ENCODE results near the gene NPSR1. TPM values are rescaled to one million over a fixed set of nuclear protein-coding genes. Genes with fewer than 3 reads are reported as not detected.
"Not testable (repeated sequence)": the region's sequence is repeated elsewhere in the genome, so short reads cannot be mapped to it uniquely, and the experiment has no call there.

The NPSR1 gene
- polyA plus RNA-seq, 1 of the 3 experiments (the other 2 are of a cell fraction) = not detected

GRCh38 chr7:34879871-34880270 lies 221.9 kb downstream of the NPSR1 start:
- Histone ChIP-seq H3K4me2 (no peak overlapping the region), H3K79me2 (ENCODE audit: insufficient read depth) (no peaks in the 10 kb centered on the region), H3K9me3 (no peaks in the 10 kb centered on the region), H2AFZ (ENCODE audit: low read depth) (no peak overlapping the region), H3K36me3 (replicated peaks in 1 of 2; ENCODE audit: control insufficient read depth in 1 of 2, insufficient read depth in 2 of 2, low read length in 1 of 2) (no peaks in the 10 kb centered on the region), H3K9me2 (no peaks in the 10 kb centered on the region), H3K27ac (ENCODE audit: low read depth in 2 of 2, low read length in 1 of 2) (no peak overlapping the region), H3K4me1 (ENCODE audit: control insufficient read depth in 1 of 2, insufficient read depth in 2 of 2, low read depth in 1 of 2, low read length in 1 of 2) (no peaks in the 10 kb centered on the region), H3K4me3 (ENCODE audit: low read depth in 2 of 2, low read length in 1 of 2) (no peak overlapping the region), H3F3A (replicated peaks; ENCODE audit: insufficient read depth) (no peaks in the 10 kb centered on the region), H3K27me3 (ENCODE audit: insufficient read depth) (peaks cover 5% of the 10 kb centered on the region; the same call in 1 of the 2 replicates), H3K9ac (no peak overlapping the region), H4K20me1 (ENCODE audit: insufficient read depth) (no peaks in the 10 kb centered on the region)
- TF ChIP-seq FOXM1 (IDR thresholded peaks at IDR 0.05; ENCODE audit: low read depth) (no peak), EP300 (IDR thresholded peaks at IDR 0.05; ENCODE audit: borderline replicate concordance in 1 of 2, low read depth in 1 of 2, low read length in 1 of 2) (no peak), MEF2A (IDR thresholded peaks at IDR 0.05; ENCODE audit: borderline replicate concordance, low read depth) (no peak), FOSL2 (IDR thresholded peaks at IDR 0.05; ENCODE audit: borderline replicate concordance, low read depth) (no peak), IRF3 (IDR thresholded peaks at IDR 0.05; ENCODE audit: low read depth, low read length) (no peak), SMC3 (IDR thresholded peaks at IDR 0.05; ENCODE audit: low read depth, low read length) (no peak), USF2 (IDR thresholded peaks at IDR 0.05; ENCODE audit: borderline replicate concordance, low read depth, low read length) (no peak), USF1 (IDR thresholded peaks at IDR 0.05; ENCODE audit: borderline replicate concordance, low read depth) (no peak), RAD21 (IDR thresholded peaks at IDR 0.05; ENCODE audit: low read length) (no peak), JUND (IDR thresholded peaks at IDR 0.05) (no peak), NRF1 (IDR thresholded peaks at IDR 0.05; ENCODE audit: low read depth, low read length) (no peak), SIN3A (IDR thresholded peaks at IDR 0.05; ENCODE audit: borderline replicate concordance, low read depth, low read length) (no peak), POLR2AphosphoS5 (IDR thresholded peaks at IDR 0.05; ENCODE audit: low read depth, low read length) (no peak), CTCF (IDR thresholded peaks at IDR 0.05) (no peak)
- WGBS (ENCODE audit: low lambda C conversion rate) = 9% methylated on average over 2 of the region's 2 CpGs
- POLR2A ChIA-PET = no interaction called here
- CTCF ChIA-PET = no interaction called here
- no peak for DNase-seq

GRCh38 chr7:34883855-34884254 lies 225.8 kb downstream of the NPSR1 start:
- H3K27me3 ChIP-seq (ENCODE audit: insufficient read depth); H4K20me1 ChIP-seq (ENCODE audit: insufficient read depth); H3K9me3 ChIP-seq; H3K4me3 ChIP-seq (ENCODE audit: low read depth in 2 of 2, low read length in 1 of 2); H3K9me2 ChIP-seq; POLR2A ChIA-PET; DNase-seq; H3K36me3 ChIP-seq (replicated peaks in 1 of 2; ENCODE audit: control insufficient read depth in 1 of 2, insufficient read depth in 2 of 2, low read length in 1 of 2); H2AFZ ChIP-seq (ENCODE audit: low read depth); H3F3A ChIP-seq (replicated peaks; ENCODE audit: insufficient read depth); H3K4me2 ChIP-seq; CTCF ChIA-PET; H3K79me2 ChIP-seq (ENCODE audit: insufficient read depth); H3K27ac ChIP-seq (ENCODE audit: low read depth in 2 of 2, low read length in 1 of 2); H3K4me1 ChIP-seq (ENCODE audit: control insufficient read depth in 1 of 2, insufficient read depth in 2 of 2, low read depth in 1 of 2, low read length in 1 of 2); H3K9ac ChIP-seq: not testable (repeated sequence)
- 7% methylated on average over 1 of the region's 1 CpG for WGBS (ENCODE audit: low lambda C conversion rate)

Data from SK-N-SH (cell line).